NOMO-1 treated with DMSO at 0.1 percent for 48 hours (cell line): ENCODE measurements around the gene NPAS3.

Experiments used
- DNase-seq: peaks from one replicate; lab custom pipeline; 2025; ENCODE audit not compliant: unreplicated experiment; lab: John Stamatoyannopoulos, UW

The NPAS3 gene

DNA sequence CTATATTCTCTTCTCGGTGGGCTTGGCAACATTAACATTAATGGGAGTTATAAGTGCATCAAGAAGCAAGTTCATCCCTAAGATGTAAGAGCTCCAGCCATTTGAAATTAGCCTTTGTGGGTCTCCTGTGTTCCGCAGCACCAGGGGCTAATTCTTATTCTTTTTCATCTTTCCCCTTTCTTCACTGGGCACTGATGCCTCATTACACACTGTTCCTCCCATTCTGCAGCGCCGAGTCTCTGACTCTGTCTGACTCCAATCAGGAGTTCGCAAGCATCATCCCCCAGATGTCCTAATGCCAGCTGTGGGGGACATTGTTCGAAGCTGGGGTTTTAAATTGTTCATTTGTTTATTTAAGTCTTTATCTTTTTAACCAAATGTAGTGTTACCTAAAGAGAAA is 670.9 kb downstream of the NPAS3 start:
- no peak for DNase-seq

DNA sequence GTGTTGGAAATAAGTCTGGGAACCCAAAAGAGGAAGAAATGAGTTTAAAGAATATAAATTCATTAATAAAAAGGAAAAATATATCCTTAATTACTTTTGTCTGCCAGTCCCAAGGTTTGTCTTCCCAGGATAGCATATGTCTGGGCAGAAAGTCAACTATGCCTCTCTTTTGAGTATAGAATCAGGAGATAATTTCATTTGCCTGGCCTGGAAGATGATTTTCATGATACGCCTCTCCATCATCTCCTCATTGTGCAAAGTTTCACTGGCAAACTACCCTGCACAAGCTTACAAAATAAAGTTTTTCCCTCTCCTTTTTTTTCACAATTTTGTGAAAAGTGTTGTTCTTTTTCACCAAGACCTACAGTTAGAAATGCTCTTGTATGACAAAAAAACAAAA is 671.4 kb downstream of the NPAS3 start:
- DNase-seq: no peak

DNA sequence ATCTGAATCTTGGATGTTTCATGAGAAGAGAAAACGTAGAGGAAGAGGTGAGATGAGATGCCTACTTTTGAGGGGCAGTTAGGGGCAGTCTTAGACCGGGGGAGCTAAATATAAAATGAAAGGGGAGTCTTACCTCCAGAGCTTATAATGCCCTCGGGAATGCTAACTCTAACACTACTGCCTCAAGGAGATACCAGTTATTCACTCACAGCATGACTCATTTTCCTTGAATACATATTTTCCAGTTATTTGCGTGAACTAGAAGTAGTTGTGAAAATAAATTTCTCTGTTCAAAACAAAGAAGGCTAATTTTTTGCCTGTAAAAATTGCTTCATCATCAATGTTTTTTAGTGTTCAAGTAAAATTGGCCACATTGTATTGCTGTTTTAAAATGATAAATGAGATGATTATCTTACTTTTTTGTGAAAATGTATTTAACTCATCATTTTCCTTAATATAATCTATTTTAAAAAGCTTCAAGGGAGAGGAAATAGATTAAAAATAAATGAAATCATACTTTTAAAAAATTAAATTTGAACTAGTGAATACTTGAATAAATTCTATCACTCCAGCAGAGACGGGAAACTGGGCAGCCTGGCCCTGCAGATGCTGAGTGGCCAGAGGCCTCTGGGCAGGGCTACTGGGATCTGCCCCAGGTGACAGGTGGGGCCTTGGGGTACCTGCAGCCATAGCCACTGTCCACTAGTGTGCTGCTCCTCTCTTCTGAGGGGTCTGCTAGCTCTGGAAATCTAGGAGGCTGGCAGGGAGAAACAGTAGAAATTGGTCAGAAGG is 672.9 kb downstream of the NPAS3 start:
- no peak for DNase-seq

DNA sequence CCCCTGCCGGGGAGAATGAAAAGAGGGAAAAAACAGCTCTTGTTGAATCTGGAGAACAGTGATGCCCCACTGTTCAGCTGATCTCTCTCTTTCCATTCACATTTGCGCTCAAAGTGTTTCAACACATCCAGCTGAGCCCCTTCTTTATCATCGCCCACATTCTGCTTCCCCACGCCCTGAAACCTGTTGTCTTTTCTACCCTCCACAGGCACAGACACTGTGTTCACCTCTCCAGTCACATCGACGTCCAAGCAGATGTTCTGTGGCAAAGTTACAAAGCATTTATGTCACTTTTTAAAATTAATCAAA is 673.5 kb downstream of the NPAS3 start:
- no peak for DNase-seq

DNA sequence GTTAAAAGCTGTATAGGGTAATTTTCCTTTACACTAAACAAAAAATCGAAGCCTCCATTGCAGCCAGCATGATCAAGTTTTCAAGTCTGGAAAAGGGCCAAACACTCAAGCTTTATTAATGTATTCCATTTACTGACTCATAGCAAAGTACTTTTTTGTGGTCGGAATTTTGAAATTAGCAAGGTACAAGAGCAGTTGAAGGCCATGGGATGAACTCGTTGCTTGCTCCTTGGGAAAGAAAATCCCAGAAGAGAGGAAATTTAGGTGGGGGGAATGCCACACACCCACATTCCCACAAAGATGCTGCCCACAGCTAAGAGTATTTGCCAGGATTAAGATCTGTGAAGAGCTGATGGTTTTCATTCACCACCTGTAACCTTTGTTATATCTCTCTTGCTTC is 678.5 kb downstream of the NPAS3 start:
- no peak for DNase-seq

DNA sequence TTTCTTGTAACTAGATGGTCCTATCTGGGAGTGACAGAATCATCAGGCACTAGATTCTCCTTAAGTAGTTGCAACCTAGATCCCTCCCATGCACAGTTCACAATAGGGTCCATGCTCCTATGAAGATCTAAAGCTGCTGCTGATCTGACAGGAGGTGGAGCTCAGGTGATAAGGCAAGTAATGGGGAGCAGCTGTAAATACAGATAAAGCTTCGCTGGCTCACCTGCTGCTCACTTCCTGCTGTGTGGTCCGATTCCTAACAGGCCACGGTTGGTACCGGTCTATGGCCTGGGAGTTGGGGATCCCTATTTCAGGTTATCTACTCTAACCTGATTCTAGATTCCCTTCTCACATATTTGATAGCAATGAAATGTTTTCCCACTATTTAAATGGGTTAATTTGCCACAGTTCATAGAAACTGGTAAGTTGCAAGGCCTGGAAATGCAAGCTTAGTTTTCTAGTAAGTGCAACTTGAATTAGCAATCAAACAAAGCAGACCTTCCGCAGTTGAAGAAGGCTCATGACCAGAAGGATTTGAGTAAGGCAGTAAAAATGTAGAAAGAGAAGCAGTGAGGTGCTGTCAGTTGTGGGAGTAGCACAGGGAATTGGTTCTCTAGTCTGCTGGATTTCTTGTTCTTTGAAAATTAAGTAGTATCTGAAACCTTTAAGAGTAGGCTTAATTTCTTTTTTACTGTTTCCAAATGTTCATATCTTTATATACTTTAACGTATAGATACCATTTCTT is 679.9 kb downstream of the NPAS3 start:
- DNase-seq: no peak

DNA sequence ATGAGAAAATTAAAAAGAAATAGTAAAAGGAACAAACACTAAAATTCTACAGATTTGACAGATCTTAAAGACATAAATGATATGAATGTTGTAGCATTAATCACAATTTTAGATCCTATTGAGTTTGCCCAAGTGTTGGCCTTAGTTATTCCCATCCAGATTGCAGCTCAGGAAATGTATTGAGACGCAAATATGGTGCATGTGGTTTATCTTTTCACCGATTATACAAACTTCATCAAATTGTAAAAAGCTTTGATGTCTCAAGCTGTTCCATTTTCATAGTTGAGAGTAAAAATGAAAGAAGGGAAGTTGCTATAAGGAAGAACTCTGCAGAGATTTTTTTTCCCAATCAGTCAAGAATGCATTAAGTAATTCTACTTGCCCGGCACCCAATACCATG is 683.8 kb downstream of the NPAS3 start:
- DNase-seq: no peak

DNA sequence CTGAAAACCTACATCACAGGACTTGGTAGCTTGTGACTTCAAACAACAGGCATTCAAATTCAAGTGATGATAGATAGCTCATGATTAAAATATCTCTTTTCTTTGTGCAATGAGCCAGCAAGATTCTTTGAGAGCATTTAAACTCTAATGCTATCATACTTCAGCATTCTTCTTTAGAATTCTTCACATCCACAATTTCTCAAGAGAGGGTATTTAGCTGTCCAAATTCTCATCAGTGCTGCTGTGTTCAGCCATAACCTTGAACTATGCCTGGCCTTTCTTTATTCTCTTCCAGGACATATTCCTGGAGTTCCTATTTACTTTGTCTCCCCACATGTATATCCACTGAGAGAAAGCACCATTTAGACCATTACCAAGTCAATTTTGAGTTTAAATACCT is 691.1 kb downstream of the NPAS3 start:
- DNase-seq: no peak

DNA sequence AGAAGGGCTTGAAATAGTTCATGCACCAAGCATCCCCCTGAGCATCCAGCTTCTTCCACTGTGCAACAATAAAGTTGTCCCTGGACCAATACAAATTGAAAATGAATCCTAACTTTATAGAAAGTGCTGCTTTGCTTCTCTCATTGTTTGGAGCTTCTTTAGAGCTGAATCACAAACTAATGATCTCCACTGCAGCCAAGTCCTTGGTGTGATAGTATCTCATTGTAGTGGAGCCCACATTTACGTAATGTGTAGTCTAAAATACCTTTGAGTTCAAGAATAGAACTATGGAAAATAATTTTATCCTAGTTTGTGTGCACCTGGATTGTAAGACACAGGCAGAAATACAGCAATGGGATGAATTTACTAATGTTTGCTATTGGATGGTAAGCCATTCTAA is 692.3 kb downstream of the NPAS3 start:
- DNase-seq: no peak

DNA sequence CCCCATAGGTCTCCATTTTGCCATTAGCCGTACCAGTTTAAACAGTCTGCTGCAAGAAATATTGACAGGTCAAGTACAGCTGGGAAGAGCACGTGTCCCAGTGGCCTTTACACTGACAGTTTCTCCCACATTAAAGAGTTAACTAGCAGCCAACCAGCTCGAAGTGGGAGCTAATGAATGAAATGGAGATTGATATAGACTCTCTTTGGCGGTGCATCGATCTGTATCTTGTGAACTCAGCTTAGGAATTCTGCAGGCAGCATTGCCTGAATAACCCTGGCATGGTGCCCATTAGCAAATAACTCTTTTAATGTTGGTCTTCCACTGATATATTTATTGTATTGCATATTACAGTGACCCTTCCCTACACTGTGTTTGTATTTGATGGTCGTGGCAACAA is 692.8 kb downstream of the NPAS3 start:
- no peak for DNase-seq

DNA sequence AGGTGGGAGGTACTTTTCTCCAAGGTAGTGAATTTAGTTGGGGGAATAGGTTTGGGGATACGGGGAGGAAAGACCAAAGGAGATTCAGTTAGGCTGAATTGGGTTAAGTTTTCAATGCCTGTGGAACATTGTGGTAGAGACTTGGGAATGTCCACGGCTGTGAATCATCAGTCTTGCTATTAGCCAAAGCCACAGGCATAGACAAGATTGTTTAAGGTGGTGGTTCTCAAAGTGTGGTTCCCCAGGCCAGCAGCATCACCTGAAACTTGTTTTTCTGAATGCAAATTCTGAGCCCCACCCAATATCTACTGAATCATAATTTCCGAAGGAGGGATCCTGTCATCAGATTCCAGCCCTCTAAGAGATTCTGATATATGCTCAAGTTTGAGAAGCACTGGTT is 696.0 kb downstream of the NPAS3 start:
- no peak for DNase-seq

DNA sequence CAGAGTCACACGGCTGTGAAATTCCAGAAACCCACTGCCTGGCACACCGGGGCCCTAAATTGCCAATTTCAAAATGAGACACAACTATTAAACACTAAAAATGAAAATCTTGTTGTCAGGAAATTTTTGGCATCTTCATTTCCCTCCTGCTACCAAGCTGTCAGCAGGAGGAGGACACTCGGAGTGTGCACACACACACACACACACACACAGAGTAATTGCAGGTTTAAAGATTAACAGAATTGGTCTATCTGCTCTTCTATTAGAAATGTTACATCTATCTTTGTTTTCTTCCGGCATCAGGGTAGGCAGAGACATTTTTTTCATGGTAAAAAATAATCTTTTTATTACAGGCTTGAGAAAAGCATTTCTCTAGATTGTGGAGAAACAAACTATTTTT is 698.0 kb downstream of the NPAS3 start:
- DNase-seq: no peak

DNA sequence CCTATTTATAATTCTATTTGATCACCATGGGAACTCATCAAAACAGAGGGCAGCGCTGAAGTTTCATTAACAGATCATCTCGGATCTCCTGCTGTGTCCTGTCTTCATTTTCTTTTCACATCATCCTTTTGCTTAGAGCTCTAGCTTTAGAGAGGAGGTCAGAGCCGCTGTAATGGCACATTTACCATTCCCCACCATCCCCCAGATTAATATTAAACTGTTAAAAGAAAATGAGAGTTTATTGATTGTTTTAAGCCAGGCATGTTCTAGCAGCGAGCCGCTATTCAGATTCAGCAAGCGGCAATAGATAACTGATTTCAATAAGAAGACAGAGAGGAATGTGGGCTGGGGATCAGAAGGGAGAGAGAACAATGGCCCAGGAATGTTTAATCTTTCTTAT is 703.4 kb downstream of the NPAS3 start:
- no peak for DNase-seq

DNA sequence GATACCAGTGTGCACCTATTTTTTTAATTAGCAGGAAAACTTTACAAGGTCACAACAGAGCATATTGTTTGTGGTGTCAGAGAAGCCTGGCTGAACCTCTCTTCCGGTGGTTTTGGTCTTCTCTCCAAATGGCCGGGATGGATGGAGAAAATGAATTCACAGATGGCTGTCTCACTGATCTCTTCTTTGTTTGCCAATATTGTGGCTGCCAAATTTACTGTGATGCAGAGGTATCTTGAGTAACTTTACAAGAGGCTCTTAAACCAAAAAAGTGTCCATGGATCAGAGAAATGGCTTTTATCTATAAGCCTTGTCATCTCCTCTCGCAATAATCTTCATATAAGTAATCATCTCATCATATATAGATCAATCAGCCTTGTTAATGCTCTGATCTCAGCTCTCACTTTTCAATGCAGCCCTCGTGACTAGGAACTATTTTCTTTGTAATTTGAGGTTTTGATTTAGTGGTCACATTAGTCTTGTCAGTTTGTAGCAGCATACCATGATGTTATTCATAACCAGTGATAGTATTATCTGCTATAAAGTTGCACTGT is 704.1 kb downstream of the NPAS3 start:
- DNase-seq: no peak

DNA sequence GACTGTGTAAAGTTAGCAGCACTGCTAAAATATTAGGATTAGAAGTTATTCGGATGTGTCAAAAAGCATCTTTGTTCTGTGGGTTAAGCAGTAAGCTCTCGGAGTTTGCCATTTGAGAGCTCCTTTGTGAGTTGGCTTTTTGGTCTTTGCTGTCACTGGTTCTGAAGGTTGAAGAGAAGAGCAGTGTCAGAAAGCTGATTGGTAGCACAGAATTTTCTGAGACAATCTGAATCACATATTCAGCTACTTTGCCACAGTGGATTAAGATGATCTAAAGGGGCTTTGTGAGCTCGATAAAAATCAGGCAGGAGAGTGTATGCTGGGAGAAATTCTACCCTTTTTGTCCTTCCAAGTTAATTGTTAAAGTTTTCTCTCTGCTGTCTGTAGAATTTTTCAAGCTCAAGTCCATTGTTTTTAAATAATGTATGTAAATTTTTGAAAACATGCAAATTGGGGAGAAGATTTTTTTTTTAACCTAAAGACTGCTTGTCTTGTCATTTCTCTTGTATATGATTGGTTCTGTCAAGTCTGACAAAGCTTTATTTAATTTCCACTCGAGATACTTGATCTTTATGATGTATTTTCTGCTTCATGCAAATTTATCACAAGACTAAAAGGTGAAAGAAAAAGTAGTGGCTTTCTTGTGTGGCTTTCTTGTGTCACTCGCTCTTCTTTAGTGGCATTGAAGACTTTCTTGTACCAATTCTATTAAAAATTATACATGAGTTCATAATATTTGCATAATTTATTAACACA is 704.9 kb downstream of the NPAS3 start:
- DNase-seq: no peak

DNA sequence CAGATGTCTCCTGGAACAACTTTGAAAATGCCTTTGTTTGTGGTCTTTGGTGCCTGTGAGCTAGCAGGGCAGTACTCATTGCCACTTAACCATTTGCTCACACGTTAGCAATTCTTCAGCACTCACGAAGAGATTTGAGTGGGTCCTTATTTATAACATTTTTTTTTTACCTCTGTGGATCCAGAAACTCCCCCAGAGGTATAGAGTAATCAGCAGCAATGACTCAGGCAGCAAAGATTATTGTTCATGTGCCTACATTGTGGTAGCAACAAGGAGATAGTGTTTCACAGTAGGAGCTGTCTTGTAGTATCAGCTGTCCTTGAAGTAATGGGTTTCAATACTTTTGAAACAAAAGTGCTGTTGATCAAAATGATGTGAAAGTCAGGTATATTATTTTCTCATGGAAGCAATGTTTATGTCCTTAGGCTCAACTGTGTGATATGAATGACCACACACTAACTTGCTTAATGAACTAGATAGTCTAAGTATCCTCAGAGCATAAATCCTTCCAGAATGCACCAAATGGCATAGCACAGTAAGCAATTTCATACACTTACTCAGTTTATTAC is 708.1 kb downstream of the NPAS3 start:
- DNase-seq: no peak

DNA sequence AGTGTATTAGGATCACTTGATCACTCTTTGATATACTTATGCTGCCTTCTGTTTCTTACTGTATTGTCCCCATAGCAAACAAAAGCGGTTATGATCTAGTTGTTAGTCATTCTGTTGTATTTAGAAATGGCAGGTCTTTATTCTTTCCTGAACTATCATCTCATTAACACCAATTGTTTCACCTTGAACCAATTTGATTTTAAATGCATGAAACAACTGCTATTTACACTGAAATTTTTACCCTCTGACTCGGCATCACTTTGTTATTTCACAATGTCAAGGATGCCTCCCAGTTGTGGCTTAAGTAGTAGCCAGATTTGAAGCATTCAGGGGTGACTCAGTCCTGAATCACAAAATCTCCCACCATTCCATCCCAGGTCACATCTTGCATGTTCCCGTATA is 708.7 kb downstream of the NPAS3 start:
- no peak for DNase-seq

DNA sequence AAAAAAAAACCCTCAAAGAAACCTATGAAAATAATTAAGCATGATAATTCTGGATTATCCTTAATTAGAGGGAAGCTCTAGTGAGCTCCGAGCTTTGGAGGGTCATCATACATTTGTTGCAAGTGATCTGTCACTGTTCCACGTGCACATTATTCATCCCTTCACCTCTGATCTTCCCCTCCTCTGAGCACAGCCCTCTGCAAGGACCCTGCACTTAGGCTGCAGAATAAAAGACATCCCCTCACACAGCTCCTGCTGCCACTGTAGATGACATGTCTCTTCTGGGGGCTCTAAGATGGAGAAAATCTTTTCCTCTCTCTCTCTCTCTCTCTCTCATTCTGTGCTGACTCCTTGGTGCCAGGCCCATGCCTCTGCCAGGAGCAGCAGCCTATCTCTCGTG is 711.8 kb downstream of the NPAS3 start:
- DNase-seq: no peak

DNA sequence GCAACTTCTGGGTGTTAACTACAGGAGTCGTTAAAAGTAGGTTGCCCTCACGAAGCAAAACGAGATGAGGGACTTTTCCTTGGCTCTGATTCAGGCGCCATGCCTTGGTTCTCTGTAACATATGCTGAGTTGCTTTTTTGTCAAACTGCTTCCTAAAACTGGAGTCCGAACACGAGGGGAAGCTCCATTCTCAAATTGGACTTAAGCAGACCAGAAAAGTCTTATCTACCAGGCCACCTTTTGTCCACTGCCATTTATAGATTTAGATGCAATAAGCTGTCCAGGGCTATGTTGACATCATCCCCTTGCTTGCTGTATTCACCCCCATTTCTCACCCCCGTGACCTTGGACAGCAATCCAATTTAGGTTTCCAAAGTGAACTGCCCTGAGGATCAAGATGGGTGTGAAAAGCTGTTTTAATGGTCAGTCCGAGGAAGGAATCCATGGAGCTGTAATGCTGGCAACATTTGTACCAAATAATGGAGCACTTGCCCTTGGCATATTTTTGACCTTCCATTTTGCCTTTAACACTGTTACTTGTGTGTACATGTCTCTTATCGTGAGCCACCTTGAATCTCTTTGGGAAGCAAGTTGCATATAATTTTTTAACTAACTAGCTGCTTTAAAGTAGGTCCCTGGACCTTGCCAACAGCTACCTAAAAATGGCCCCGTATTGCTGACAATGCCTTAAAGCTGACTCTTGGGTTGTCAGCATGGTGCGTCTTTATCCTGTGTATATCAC is 714.1 kb downstream of the NPAS3 start:
- DNase-seq: no peak

DNA sequence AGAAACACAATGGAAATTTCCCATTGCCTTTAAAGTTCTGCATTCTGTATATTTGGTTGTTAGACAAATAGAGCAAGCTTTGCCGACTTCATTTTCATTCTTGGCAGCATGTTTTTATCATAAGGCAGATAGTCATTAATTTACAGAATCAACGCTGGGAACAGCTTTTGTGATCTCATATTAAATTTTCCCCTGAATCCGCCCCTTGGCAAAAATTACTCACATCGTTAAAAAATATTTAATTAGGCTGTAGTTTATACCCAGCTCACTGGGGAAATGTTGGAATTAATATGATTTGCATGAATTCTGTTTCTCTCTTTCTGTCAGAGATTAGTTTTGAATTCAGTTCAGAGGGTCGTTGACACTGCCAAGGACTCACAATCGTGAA is 714.6 kb downstream of the NPAS3 start:
- no peak for DNase-seq

DNA sequence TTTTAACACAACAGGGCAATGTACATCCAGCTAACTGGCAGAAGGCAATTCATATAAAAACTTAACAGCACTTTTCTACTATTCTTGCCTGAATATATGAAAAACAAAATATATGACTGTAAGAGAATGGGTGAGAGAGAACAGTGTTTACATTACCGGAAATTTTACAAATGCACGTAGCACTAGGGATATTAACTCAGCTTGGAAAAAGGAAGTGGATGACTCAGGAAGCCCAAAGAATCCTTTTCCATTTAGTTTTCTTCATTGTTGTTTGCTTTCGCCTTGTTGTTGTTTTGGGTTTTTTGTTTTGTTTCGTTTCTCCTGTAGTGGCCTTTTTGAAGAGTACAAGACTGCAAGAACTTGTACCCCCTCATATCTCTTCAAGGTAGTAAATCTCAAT is 716.7 kb downstream of the NPAS3 start:
- DNase-seq: no peak
